GM19025 (cell line): ENCODE measurements around the gene C17orf100.
"Not testable (repeated sequence)": the region's sequence is repeated elsewhere in the genome, so short reads cannot be mapped to it uniquely, and the experiment has no call there.

Experiments used
- ATAC-seq: cut with Tn5 transposase; IDR thresholded peaks from one replicate; pipeline ENCODE4 v1.9.1; 2021; ENCODE audit warnings: mild to moderate bottlenecking, low read depth, moderate library complexity; ENCODE audit not compliant: unreplicated experiment

C17orf100 gene

GRCh38 chr17:6640536-6641246, 10.9 kb upstream of the C17orf100 start, which contains the start of the genes KIAA0753 and TXNDC17:
KIAA0753 (minus strand) TSS chr17:6640711; CDS start chr17:6635103, 5,608 bp downstream.
TXNDC17 (plus strand) TSS chr17:6641060; CDS start chr17:6641083, 23 bp downstream.
- ATAC-seq = peak; percentile 93

- ATAC-seq = no peak
Measured at GRCh38 chr17:6641247-6641863, 10.2 kb upstream of the C17orf100 start.

GRCh38 chr17:6642592-6642991, 9.0 kb upstream of the C17orf100 start:
- no peak for ATAC-seq

GRCh38 chr17:6643451-6644125, 8.0 kb upstream of the C17orf100 start:
- ATAC-seq = no peak

- ATAC-seq = no peak
Measured at GRCh38 chr17:6648181-6648580, 3.4 kb upstream of the C17orf100 start.

GRCh38 chr17:6651919-6652452, 424 bp downstream of the C17orf100 start:
- ATAC-seq = no peak

GRCh38 chr17:6654841-6655731, 3.5 kb downstream of the C17orf100 start:
- ATAC-seq = no peak

GRCh38 chr17:6655732-6656361, 4.3 kb downstream of the C17orf100 start:
- ATAC-seq = not testable (repeated sequence)

GRCh38 chr17:6656797-6657632, 5.5 kb downstream of the C17orf100 start:
- ATAC-seq = not testable (repeated sequence)

GRCh38 chr17:6657633-6658287, 6.2 kb downstream of the C17orf100 start:
- no peak for ATAC-seq

- not testable (repeated sequence) for ATAC-seq
Measured at GRCh38 chr17:6658411-6658810, 6.8 kb downstream of the C17orf100 start.

- ATAC-seq = no peak
Measured at GRCh38 chr17:6660101-6660500, 8.5 kb downstream of the C17orf100 start.

- peak; percentile 68 for ATAC-seq
Measured at GRCh38 chr17:6660805-6661463, 9.4 kb downstream of the C17orf100 start.

GRCh38 chr17:6661464-6661848, 9.9 kb downstream of the C17orf100 start:
- no peak for ATAC-seq

- not testable (repeated sequence) for ATAC-seq
Measured at GRCh38 chr17:6663200-6663599, 11.6 kb downstream of the C17orf100 start.

GRCh38 chr17:6666077-6666521, 14.5 kb downstream of the C17orf100 start:
- no peak for ATAC-seq

GRCh38 chr17:6666557-6666956, 15.0 kb downstream of the C17orf100 start:
- no peak for ATAC-seq

GRCh38 chr17:6667516-6667915, 16.0 kb downstream of the C17orf100 start:
- ATAC-seq = no peak
